GM19035 (cell line): ENCODE results near the gene UNC13B.
"Not testable (repeated sequence)": the region's sequence is repeated elsewhere in the genome, so short reads cannot be mapped to it uniquely, and the experiment has no call there.

ENCODE experiments used
- ATAC-seq: cut with Tn5 transposase; IDR thresholded peaks from one replicate; pipeline ENCODE4 v1.9.1; 2021; ENCODE audit not compliant: unreplicated experiment

The UNC13B gene

DNA sequence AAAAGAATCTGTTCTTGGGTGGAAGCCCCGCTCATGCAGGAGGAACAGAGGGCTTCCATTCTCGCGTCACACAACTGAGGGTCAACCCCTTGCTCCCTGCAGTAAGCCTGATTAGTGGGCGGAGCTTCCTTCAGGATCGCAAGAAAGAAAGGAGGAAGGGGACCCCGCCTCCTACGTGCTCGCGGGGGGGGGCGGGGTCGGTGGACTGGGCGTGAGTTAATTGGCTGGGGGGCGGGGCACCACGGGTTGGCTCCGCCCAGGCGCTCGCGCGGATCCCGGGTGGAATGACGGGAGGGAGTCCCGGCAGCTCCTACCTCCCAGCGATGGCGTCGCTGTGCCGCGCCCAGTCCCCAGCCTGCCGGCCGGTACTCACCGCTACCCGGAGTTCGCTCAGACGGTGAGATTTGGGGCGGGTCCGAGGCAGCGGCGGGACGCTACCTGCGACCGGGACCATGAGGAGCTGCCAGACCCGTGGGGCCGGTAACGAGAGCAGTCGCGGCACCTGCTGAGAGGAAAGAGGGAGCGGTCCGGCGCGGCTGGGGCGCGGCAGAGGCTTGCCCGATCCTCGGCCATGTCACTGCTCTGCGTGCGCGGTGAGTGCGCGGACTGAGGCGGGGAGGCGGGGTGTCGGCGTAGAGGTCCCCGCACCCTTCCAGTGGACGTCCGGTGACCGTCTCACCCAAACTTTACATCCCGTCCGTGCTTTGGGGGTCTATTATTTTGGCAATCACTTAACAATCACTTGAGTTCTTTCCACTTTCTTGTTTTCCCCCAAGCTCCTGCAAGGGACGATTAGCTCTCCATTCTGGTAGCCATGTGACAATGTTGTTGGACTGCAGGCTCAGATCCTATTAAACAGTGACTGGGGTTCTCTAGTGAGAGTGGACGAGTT, at the start of gene UNC13B:
UNC13B (plus strand) TSS at position 297 of the 892 bp plus-strand sequence; CDS start at position 572, 275 bp downstream.
- ATAC-seq: peak; percentile 64

- no peak for ATAC-seq
These were observed 49.4 kb upstream of the UNC13B start for GRCh38 chr9:35112257-35113020.

DNA sequence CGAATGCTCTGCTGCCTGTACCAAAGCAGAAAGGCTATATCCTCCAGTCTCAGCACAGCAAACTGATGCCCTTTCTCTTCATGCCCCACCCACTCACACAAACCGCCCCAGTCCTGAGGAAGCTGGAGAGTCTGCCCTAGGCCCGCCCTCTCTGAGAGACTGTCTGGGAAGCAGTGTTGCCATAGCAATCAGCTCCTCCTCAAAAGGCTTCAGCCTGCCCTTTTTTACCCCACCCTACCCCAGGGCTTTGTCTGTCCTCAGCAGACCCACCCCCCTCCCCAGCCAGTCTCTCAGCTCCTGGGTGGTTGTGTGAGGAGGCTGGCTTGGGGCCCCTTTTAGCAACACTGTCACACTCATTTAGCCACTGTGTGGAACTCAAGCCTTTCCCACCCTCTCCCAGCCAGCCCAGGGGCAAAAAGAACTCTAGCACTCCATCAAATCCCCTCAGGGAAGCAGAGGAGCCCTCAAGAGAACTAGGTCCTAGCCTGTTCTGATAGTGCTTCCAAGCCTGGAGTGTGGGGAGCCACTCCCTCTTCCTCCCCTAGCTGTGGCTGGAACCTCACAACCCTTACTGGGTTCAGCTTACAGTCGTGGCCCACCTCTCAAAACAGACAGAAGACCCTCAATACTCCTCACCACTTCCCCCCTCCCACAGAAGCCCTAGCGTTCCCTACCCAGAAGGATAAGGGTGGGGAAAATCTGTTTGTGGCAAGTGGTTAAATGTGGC, 47.5 kb upstream of the UNC13B start:
- ATAC-seq: no peak

GRCh38 chr9:35114840-35115628, 46.8 kb upstream of the UNC13B start:
- no peak for ATAC-seq

DNA sequence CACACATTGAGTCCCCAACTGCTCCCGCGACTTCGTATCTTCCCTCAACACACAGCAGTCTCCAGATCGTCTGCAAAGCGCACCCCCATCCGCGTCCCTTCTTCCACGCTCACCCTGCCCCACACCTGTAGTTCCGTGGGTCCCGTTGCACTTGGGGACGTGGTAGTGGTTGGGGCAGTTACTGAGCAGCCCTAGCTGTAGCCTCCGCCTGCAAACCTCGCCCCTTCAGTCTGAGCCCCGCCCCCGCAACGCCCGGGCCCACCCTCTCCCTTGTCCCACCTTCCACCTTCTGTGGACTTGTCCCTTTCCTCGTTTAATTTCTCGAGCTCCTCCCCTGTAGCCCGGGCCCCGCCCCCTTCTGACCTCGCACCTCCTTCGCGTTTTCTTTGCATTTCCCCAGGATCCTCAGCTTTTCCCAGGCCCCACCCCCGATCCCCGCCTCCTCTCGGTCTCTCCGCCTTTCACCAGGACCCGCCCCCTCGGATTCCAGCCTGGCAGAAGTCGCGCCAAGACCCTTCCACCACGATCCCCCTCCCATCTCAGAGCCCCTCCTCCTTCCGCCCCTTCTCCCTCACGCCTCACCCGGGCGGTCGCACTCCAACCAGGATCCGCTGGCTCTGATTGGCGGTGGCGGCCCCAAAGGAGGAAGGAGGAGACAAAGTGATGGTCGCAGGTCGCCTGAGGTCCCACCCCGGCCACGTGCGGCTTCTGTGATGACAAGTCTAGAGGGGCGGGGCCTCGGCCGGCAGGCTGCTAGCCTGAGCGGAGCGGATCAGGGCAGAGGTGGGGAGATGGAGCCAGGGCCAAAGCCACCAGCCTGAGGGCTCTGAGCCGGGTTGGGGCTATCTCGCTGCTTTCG, 45.9 kb upstream of the UNC13B start, which contains the start of gene ATOSB:
ATOSB (minus strand) TSS at position 183 of the 859 bp plus-strand sequence. CDS start 7,588 bp downstream, outside the sequence.
- ATAC-seq: peak; percentile 58

DNA sequence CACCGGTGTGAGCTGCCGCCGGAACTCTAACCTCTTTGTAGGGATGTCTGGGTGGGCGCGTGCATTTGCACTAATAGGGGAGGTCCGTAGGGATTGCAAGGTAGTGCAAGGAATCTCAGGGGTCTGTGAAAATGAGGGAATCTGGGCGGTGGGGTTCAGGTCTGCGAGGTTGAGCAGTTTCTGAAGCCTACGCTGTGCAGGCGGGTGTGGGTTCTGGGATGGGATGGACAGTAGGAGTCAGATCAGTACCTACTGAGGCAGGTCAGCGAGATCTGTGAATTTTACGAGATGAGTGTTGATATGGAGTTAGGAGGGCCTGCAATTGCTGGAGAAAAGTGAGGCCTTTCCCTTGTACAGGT, 45.3 kb upstream of the UNC13B start:
- ATAC-seq: peak; percentile 1

DNA sequence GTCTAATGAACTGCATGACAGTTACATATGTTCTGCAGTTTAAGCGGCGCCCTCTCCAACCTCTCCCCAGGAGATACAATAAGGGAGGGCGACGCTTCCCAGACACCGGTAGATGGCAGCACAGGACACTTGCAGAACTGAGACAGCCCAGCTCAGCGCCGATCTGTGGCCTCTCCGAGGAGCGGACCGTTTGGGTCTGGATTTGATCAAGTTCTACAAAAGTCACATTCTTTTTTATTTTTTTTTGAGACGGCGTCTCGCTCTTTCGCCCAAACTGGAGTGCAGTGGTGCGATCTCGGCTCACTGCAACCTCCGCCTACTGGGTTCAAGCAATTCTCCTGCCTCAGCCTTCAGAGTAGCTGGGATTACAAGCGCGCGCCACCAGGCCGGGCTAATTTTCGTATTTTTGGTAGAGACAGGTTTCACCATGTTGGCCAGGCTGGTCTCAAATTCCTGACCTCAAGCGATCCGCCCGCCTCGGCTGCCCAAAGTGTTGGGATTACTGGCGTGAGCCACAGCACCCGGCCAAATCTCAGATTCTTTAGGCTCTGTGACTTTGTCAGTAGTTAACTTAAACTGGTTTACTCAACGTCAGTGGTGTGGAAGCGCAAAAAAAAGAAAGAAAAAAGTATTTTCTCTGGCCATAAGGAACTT, 44.8 kb upstream of the UNC13B start:
- peak; percentile 48 for ATAC-seq

DNA sequence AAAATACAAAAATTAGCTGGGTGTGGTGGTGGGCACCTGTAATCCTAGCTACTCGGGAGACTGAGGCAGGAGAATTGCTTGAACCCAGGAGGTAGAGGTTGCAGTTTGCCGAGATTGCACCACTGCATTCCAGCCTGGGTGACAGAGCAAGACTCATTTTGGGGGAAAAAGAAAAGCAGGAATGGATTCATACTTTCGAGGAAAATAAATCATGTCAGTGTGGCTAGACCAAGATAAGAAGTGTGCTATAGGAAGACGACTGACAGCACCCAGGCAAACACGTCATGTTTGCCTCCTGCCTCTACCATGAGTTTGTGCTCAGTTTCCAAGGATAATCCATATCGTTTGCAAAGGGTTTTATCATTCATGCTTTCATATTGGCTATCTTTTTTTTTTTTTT, 26.9 kb upstream of the UNC13B start:
- no peak for ATAC-seq

DNA sequence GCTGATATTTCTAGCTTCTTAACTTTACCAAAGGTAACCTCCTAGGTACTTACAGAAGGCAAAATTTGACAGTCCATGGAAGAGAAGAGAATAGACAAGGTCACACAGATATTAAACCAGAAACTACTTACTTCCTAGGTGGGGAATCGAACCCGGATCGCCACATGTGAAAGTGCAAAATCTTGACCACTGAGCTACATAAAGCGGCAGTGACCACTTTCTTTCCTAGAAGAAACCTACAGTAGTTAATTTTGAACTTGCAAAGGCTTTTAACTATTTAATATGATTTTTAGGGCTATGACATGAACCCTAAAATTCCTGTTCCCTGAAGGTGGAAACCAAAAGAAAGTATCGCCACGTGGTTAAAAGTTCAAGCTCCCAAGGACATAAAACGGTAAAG, 25.8 kb upstream of the UNC13B start:
- ATAC-seq: no peak

DNA sequence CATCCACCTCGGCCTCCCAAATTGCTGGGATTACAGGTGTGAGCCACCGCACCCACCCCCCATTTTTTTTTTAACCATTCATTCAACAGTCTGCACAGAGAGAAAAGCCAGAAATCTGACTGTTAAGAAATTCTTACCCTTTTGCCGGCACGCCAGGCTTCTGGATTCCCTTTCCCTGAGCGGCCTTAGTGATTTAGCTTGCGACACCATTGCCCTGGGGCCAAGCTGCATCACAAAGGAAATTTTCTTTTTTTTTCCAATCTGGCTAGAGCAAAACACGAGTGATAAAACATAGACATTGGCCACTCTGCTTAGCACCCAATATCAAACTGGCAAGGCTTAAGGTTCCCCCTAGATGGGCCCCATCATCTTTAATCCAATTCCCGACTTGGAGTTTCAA, 24.9 kb upstream of the UNC13B start:
- ATAC-seq: no peak

DNA sequence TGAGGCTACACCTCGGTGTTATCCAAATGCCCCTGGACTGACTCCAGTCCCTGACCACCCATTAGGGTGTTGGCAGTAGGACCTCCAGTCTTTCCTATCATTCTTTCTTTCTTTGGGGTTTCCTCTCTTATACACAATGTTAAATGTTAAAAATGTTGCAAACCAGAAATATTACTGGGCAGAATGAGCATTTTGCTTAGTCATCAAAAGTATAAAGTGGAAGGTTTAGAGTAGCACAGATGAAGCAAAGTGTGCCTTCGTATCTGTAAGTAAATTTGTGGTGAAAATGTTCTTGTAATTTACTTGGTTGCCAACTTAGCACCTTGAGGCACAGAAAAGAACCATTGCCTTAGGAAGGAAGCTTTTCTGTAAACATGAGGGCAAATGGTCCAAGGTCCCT, 21.7 kb upstream of the UNC13B start:
- ATAC-seq: no peak

DNA sequence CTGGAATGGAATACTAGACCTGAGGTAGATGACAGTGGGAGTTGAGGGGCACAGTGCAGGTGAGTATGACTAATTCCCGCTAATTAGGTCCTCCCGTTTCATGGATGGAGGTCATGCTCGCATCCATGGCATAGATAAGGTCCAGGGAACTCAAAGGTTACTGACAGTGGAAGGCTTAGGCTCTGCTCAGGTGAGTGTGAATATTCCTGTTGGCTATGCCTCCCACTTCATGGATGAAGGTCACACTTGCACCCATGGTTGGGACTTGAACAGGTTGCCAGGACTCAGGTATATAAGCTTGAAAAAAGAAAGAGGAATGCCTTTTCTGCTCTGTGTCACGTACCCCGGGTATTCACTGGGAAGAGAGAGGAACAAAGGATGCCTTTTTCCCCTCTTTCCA, 19.8 kb upstream of the UNC13B start:
- ATAC-seq: no peak

DNA sequence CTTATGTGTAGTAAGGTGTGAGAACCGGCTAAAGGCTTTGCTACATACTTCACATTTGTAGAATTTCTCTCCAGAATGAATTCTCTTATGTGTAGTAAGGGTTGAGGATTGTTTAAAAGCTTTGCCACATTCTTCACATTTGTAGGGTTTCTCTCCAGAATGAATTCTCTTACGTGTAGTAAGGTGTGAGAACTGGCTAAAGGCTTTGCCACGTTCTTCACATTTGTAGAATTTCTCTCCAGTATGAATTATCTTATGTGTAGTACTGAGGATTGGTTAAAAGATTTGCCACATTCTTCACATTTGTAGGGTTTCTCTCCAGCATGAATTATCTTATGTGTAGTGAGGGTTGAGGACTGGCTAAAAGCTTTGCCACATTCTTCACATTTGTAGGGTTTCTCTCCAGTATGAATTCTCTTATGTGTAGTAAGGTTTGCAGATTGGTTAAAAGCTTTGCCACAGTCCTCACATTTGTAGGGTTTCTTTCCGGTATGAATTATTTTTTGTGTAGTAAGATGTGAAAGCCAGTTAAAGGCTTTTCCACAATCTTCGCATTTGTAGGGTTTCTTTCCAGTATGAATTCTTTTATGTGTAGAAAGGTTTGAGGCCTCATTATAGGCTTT, 13.8 kb upstream of the UNC13B start:
- not testable (repeated sequence) for ATAC-seq

- ATAC-seq: no peak
These were observed 8.9 kb upstream of the UNC13B start for GRCh38 chr9:35152926-35153325.

- ATAC-seq: no peak
These were observed 5.0 kb upstream of the UNC13B start for GRCh38 chr9:35156781-35157180.

DNA sequence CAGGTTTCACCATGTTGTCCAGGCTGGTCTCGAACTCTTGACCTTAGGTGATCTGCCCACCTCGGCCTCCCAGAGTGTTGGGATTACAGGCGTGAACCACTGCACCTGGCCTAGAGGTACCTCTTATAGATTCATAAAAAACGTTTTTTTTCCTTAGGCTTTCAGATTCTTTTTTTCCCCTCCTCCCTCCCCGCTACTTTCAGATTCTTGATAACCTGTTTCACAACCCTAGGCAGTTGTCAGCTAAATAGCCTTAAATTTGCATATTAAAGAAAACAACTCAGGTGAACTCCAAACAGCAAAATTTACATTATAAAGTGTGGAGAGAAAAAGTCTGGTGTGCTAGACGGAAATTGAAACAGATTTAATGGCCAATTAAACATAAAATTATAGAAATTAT, 4.0 kb upstream of the UNC13B start:
- not testable (repeated sequence) for ATAC-seq

DNA sequence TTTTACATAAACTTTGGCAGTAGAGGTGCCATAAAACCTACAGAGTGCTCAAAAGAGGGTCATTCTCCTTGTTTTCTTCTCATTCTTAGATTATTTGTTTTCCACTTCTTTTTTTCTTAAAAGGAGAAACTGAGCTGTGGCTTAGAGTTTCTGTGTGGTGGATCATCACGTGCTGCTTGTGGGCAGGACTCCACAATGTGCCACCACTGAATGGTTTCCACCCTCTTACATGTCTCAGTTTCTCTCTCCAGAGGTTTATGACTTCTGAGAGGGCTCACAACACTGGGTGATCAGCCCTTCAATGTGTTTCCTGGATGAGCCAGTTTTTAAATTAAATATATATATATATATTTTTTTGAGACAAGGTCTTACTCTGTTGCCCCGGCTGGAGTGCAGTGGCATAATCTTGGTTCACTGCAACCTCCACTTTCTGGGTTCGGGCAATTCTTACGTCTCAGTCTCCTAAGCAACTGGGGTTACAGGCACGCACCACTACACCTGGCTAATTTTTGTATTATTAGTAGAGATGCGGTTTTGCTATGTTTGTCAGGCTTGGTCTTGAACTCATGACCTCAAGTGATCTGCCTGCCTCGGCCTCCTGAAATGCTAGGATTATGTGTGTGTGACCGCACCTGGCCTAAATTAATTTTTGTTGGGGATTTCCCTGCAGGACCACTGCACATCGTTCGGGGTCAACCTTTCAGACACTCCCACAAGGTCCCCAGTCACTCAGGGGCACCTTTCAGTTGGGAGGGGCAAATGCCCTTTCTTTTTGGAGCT, 3.1 kb upstream of the UNC13B start:
- ATAC-seq: no peak
